HepG2 (cell line): Measurements from ENCODE around the gene SGF29. TPM values are rescaled to one million over a fixed set of nuclear protein-coding genes. Genes with fewer than 3 reads are reported as not detected.

ENCODE experiments used
- CREB3 ChIP-seq: sonication (generic); formaldehyde crosslinking; IDR thresholded peaks from 2 replicates; pipeline ENCODE4 v1.5.0; 2020; ENCODE audit warnings: missing genetic modification reagents
- FOXP4 ChIP-seq: sonication (generic); formaldehyde crosslinking; IDR thresholded peaks from 2 replicates; pipeline ENCODE4 v1.4.0; 2020; ENCODE audit warnings: missing genetic modification reagents
- RARA ChIP-seq: IDR thresholded peaks from 2 replicates; pipeline ENCODE4 v1.6.1; 2016; ENCODE audit warnings: missing genetic modification reagents, missing compliant biosample characterization
- REL ChIP-seq: sonication (generic); formaldehyde crosslinking; conservative IDR thresholded peaks from 2 replicates; pipeline ENCODE4 v1.8.0; 2022; ENCODE audit warnings: mild to moderate bottlenecking, missing genetic modification reagents, moderate library complexity
- RFXAP ChIP-seq: sonication (generic); formaldehyde crosslinking; IDR thresholded peaks from 2 replicates; pipeline ENCODE4 v1.4.0; 2020; ENCODE audit warnings: missing genetic modification reagents, borderline replicate concordance
- SOX13 ChIP-seq, 3 experiments: fragments of 450-650 bp in 1 of 3; sonication (generic) in 1 of 3; formaldehyde crosslinking in 1 of 3; IDR thresholded peaks in 2 of 3; conservative IDR thresholded peaks in 1 of 3; 2 replicates each; pipeline versions ENCODE4 v1.5.0 to v1.6.1; 2016 to 2020; ENCODE audit warnings: antibody characterized with exemption in 1 of 3, mild to moderate bottlenecking in 1 of 3, missing compliant biosample characterization in 1 of 3, missing genetic modification reagents in 1 of 3, moderate library complexity in 1 of 3
- THAP11 ChIP-seq: IDR thresholded peaks from 2 replicates; pipeline ENCODE4 v1.6.1; 2016; ENCODE audit warnings: missing biosample characterization, missing genetic modification reagents
- ZNF333 ChIP-seq: sonication (generic); formaldehyde crosslinking; IDR thresholded peaks from 2 replicates; pipeline ENCODE4 v1.4.0; 2020; ENCODE audit warnings: mild to moderate bottlenecking, missing genetic modification reagents, borderline replicate concordance
- ZNF530 ChIP-seq: sonication (generic); formaldehyde crosslinking; IDR thresholded peaks from 2 replicates; pipeline ENCODE4 v1.5.0; 2020; ENCODE audit warnings: low read depth, mild to moderate bottlenecking, missing genetic modification reagents
- polyA plus RNA-seq, 8 experiments: library from polyadenylated mRNA; depleted of rRNA in 3 of 8; stranded (reverse) in 7 of 8; unstranded in 1 of 8; fragments of >200 nt; fragmentation: Illumina TruSeq in 4 of 8; extraction: Trizol in 4 of 8; gene quantifications; 2 replicates each; pipeline versions ENCODE4 v1.2.1 to v1.2.3, GENCODE V29; 2011 to 2016; ENCODE audit warnings: low read depth in 4 of 8, missing spikeins in 1 of 8, mixed read lengths in 1 of 8; ENCODE audit not compliant: insufficient read depth in 1 of 8
- total RNA-seq, 5 experiments: library from RNA; depleted of rRNA; stranded (reverse); fragments of >200 nt; fragmentation: Illumina TruSeq; extraction: Trizol; gene quantifications; 2 replicates each; pipeline ENCODE4 v1.2.3, GENCODE V29; 2016; ENCODE audit warnings: low read depth in 1 of 5
- TF ChIP-seq, protein P1 (sequence below): sonication (generic); formaldehyde crosslinking; IDR thresholded peaks from 2 replicates; pipeline ENCODE4 v1.5.1; 2020; ENCODE audit warnings: mild to moderate bottlenecking, missing genetic modification reagents, borderline replicate concordance
- TF ChIP-seq, protein P2 (sequence below): sonication (generic); formaldehyde crosslinking; IDR thresholded peaks from 2 replicates; pipeline ENCODE4 v1.5.0; 2020; ENCODE audit warnings: mild to moderate bottlenecking, missing genetic modification reagents, borderline replicate concordance

SGF29 gene
- total and polyA plus RNA-seq, 2 of the 13 experiments (the other 11 are each of a cell fraction or from before 2014, with no cell fraction given) = 5.0 to 29.4 TPM

DNA sequence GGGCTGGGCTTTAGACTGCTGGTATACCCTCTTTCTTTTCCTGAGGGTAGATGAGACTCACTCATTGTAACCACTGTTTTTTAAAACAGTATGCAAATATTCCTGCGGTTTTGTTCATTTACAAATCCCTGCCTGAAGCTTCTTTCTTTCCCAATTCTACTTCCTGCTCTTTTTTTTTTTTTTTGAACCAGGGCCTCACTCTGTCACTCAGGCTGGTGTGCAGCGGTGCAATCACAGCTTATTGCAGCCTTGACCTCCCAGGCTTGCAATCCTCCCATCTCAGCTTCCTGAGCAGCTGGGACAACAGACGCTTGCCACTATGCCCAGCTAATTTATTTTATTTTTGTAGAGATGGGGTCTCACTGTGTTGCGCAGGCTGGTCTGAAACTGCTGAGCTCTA, 64.2 kb downstream of the SGF29 start (continued):
- no peak for TF ChIP-seq ZNF530 (CRISPR knock-in tag)
- TF ChIP-seq THAP11 (CRISPR knock-in tag) = peak; percentile 42; the same call in 1 of the 2 replicates
- TF ChIP-seq RFXAP (CRISPR knock-in tag) = no peak
- peak; percentile 84 for TF ChIP-seq RARA
- TF ChIP-seq CREB3 (CRISPR knock-in tag) = no peak
- TF ChIP-seq, protein P1, sequence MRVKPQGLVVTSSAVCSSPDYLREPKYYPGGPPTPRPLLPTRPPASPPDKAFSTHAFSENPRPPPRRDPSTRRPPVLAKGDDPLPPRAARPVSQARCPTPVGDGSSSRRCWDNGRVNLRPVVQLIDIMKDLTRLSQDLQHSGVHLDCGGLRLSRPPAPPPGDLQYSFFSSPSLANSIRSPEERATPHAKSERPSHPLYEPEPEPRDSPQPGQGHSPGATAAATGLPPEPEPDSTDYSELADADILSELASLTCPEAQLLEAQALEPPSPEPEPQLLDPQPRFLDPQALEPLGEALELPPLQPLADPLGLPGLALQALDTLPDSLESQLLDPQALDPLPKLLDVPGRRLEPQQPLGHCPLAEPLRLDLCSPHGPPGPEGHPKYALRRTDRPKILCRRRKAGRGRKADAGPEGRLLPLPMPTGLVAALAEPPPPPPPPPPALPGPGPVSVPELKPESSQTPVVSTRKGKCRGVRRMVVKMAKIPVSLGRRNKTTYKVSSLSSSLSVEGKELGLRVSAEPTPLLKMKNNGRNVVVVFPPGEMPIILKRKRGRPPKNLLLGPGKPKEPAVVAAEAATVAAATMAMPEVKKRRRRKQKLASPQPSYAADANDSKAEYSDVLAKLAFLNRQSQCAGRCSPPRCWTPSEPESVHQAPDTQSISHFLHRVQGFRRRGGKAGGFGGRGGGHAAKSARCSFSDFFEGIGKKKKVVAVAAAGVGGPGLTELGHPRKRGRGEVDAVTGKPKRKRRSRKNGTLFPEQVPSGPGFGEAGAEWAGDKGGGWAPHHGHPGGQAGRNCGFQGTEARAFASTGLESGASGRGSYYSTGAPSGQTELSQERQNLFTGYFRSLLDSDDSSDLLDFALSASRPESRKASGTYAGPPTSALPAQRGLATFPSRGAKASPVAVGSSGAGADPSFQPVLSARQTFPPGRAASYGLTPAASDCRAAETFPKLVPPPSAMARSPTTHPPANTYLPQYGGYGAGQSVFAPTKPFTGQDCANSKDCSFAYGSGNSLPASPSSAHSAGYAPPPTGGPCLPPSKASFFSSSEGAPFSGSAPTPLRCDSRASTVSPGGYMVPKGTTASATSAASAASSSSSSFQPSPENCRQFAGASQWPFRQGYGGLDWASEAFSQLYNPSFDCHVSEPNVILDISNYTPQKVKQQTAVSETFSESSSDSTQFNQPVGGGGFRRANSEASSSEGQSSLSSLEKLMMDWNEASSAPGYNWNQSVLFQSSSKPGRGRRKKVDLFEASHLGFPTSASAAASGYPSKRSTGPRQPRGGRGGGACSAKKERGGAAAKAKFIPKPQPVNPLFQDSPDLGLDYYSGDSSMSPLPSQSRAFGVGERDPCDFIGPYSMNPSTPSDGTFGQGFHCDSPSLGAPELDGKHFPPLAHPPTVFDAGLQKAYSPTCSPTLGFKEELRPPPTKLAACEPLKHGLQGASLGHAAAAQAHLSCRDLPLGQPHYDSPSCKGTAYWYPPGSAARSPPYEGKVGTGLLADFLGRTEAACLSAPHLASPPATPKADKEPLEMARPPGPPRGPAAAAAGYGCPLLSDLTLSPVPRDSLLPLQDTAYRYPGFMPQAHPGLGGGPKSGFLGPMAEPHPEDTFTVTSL (CRISPR knock-in tag) = peak; percentile 26; the same call in 1 of the 2 replicates
- no peak for TF ChIP-seq REL (CRISPR knock-in tag)
- peak; percentile 42; the same call in 1 of the 2 replicates for TF ChIP-seq SOX13 (IDR thresholded peaks at IDR 0.05)
- TF ChIP-seq SOX13 (CRISPR knock-in tag; conservative IDR thresholded peaks at IDR 0.05 in 1 of 2, IDR thresholded peaks at IDR 0.05 in 1 of 2) = peak in 1 of 2 experiments; percentile 46; a peak in 1 of 4 replicates
- peak; percentile 57 for TF ChIP-seq FOXP4 (CRISPR knock-in tag)
- TF ChIP-seq, protein P2, sequence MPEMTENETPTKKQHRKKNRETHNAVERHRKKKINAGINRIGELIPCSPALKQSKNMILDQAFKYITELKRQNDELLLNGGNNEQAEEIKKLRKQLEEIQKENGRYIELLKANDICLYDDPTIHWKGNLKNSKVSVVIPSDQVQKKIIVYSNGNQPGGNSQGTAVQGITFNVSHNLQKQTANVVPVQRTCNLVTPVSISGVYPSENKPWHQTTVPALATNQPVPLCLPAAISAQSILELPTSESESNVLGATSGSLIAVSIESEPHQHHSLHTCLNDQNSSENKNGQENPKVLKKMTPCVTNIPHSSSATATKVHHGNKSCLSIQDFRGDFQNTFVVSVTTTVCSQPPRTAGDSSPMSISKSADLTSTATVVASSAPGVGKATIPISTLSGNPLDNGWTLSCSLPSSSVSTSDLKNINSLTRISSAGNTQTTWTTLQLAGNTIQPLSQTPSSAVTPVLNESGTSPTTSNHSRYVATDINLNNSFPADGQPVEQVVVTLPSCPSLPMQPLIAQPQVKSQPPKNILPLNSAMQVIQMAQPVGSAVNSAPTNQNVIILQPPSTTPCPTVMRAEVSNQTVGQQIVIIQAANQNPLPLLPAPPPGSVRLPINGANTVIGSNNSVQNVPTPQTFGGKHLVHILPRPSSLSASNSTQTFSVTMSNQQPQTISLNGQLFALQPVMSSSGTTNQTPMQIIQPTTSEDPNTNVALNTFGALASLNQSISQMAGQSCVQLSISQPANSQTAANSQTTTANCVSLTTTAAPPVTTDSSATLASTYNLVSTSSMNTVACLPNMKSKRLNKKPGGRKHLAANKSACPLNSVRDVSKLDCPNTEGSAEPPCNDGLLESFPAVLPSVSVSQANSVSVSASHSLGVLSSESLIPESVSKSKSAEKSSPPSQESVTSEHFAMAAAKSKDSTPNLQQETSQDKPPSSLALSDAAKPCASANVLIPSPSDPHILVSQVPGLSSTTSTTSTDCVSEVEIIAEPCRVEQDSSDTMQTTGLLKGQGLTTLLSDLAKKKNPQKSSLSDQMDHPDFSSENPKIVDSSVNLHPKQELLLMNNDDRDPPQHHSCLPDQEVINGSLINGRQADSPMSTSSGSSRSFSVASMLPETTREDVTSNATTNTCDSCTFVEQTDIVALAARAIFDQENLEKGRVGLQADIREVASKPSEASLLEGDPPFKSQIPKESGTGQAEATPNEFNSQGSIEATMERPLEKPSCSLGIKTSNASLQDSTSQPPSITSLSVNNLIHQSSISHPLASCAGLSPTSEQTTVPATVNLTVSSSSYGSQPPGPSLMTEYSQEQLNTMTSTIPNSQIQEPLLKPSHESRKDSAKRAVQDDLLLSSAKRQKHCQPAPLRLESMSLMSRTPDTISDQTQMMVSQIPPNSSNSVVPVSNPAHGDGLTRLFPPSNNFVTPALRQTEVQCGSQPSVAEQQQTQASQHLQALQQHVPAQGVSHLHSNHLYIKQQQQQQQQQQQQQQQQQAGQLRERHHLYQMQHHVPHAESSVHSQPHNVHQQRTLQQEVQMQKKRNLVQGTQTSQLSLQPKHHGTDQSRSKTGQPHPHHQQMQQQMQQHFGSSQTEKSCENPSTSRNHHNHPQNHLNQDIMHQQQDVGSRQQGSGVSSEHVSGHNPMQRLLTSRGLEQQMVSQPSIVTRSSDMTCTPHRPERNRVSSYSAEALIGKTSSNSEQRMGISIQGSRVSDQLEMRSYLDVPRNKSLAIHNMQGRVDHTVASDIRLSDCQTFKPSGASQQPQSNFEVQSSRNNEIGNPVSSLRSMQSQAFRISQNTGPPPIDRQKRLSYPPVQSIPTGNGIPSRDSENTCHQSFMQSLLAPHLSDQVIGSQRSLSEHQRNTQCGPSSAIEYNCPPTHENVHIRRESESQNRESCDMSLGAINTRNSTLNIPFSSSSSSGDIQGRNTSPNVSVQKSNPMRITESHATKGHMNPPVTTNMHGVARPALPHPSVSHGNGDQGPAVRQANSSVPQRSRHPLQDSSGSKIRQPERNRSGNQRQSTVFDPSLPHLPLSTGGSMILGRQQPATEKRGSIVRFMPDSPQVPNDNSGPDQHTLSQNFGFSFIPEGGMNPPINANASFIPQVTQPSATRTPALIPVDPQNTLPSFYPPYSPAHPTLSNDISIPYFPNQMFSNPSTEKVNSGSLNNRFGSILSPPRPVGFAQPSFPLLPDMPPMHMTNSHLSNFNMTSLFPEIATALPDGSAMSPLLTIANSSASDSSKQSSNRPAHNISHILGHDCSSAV (CRISPR knock-in tag) = no peak
- TF ChIP-seq ZNF333 = no peak
